GM18505 (cell line): ENCODE data around the gene CIITA.
A peak's percentile ranks its signal among the peaks of the same experiment; 100 is the strongest.

Experiments
- ATAC-seq: cut with Tn5 transposase; IDR thresholded peaks from one replicate; pipeline ENCODE4 v1.9.1; 2021; ENCODE audit not compliant: unreplicated experiment
- POLR2A ChIP-seq: IDR thresholded peaks from 4 replicates; pipeline ENCODE4 v1.6.1; 2011; ENCODE audit warnings: borderline replicate concordance; ENCODE audit not compliant: insufficient read depth, insufficient read length; ENCODE audit errors: extremely low read depth

Gene CIITA

GRCh38 chr16:10944249-10945064, 67.5 kb downstream of the CIITA start, which contains the start of gene CLEC16A:
CLEC16A (plus strand) TSS chr16:10944564; CDS start chr16:10944718, 154 bp downstream.
- peak; percentile 70 for TF ChIP-seq POLR2A
- ATAC-seq: peak; percentile 60

- TF ChIP-seq POLR2A: no peak
- ATAC-seq: no peak
Observed at GRCh38 chr16:10945065-10945787, 68.2 kb downstream of the CIITA start.

DNA sequence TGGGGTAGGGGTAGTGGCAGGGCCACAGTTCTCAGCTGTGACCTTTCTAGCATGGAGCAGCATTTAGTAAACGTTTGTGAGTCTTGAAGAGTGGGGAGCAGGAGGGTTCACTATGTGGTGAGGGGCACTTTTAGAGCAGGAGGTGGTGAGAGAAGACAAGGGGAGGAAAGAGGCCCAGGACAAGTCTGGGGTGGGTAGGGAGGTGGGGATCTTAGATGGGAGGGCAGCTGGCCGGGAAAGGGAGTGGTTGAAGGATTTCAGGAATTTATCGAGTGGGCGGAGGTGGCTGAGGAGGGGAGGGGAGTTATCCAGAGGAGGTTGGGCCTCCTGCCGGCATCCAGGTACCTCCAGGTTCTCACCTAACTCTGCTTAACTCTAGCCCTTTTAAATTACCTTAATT, 69.3 kb downstream of the CIITA start:
- ATAC-seq: no peak
- no peak for TF ChIP-seq POLR2A

GRCh38 chr16:10947211-10947787, 70.3 kb downstream of the CIITA start:
- TF ChIP-seq POLR2A: no peak
- ATAC-seq: no peak

GRCh38 chr16:10949424-10949970, 72.5 kb downstream of the CIITA start:
- TF ChIP-seq POLR2A: no peak
- peak; percentile 60 for ATAC-seq

GRCh38 chr16:10950393-10950792, 73.4 kb downstream of the CIITA start:
- ATAC-seq: no peak
- no peak for TF ChIP-seq POLR2A

GRCh38 chr16:10951026-10951425, 74.0 kb downstream of the CIITA start:
- TF ChIP-seq POLR2A: no peak
- ATAC-seq: no peak

DNA sequence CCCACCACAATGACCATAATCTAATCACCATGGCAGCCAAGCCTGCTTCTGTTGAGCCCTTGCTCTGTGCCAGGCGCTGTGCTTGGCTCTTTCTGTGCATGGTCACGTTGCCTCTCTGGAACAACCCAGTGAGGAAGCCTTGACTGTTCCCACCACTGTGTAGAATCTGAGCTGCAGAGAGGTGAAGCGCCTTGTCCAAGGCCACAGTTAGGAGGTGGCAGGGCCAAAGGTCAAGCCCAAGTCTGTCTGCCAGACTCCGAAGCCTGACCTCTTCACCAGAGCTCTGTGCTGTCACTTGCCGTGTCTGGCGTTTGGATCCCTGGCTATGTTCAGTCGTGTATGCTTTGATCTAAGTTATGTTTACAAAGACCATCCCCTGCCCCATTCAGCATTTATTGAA, 77.9 kb downstream of the CIITA start:
- ATAC-seq: no peak
- TF ChIP-seq POLR2A: no peak

DNA sequence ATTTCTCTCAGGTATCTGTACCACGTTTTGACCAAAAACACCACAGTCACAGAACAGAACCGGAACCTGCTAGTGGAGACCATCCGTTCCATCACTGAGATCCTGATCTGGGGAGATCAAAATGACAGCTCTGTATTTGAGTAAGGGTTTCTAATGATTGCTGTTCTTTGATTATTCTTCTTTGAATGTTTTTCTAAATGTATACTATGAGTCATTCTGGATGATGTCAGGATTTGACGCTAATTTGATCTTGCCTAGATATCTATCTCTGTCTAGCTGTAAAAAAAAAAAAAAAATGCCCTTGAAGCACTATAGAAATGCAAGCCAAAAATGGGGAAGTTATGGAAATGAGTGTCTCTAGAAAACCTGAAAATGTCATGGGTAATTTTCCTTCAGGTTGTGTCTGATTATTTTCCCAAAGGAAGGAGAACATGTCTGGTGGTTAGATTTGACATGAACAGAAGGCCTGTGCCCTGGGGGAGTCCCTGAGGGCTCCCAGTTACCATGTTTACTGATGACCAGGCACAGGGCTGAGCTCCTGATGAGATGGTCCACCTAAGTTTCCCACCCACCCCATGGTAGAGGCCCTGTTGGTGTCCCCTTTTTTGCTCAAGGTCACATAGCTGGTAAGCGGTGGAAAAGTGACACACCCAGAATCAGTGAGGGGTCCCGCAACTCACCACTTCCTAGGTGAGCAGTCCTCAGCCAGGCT, 80.9 kb downstream of the CIITA start:
- TF ChIP-seq POLR2A: no peak
- ATAC-seq: no peak

GRCh38 chr16:10959161-10959560, 82.2 kb downstream of the CIITA start:
- ATAC-seq: no peak
- no peak for TF ChIP-seq POLR2A

GRCh38 chr16:10961231-10961630, 84.2 kb downstream of the CIITA start:
- no peak for ATAC-seq
- TF ChIP-seq POLR2A: no peak

GRCh38 chr16:10964039-10964890, 87.3 kb downstream of the CIITA start:
- ATAC-seq: peak; percentile 35
- TF ChIP-seq POLR2A: peak; percentile 28
